OCI-LY1 (cell line): Measurements from ENCODE around the gene GMEB1.

ENCODE experiments used
- CTCF ChIP-seq: fragments of 200-600 bp; sonication (generic), shearing (Covaris generic); IDR thresholded peaks from 2 replicates; pipeline ENCODE4 v1.5.1; 2017; ENCODE audit warnings: mild to moderate bottlenecking, antibody characterized with exemption, low read length, moderate library complexity, mixed read lengths
- EZH2 ChIP-seq: fragments of 200-600 bp; sonication (generic), shearing (Covaris generic); IDR thresholded peaks from 2 replicates; pipeline ENCODE4 v1.8.0; 2017; ENCODE audit warnings: borderline replicate concordance, mixed run types, mild to moderate bottlenecking, antibody characterized with exemption, low read length, moderate library complexity, mixed read lengths

GRCh38 chr1:28631713-28632112, 36.9 kb upstream of the GMEB1 start:
- TF ChIP-seq CTCF (no peak), EZH2 (no peak)
